ENCODE measurements around the gene GALNS.
"Not testable (repeated sequence)": the region's sequence is repeated elsewhere in the genome, so short reads cannot be mapped to it uniquely, and the experiment has no call there.

GALNS gene

DNA sequence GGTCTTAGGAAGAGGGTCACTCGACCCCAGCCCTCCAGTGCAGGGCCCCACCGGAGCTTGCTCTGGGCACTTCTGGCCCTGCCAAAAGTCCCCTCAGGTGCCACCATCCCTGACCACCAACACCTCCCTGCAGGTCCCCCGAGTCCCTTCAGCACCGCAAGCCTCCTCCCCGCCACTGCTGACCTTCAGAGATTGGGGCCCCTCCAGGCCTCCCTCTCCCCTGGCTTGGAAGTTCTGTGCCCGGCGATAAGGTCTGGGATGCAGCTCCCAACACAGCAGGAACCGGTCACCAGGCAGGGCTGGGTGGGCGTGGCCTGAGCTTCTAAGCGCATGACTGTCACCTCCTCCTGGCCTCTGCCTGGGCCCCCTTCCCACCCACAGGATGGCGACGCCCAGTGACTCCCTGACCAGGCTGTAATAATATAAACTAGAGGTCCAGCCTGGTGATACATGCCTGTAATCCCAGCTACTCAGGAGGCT, 82.9 kb downstream of the GALNS start:
- Histone ChIP-seq H3K4me1 (ENCODE audit: control extremely low read depth in 1 of 4, control insufficient read depth in 4 of 4, insufficient read depth in 4 of 4, low read length in 3 of 4) (peaks cover 0 to 86% (median 82%) of the 10 kb centered on the region in 4 experiments), H3K27ac (ENCODE audit: insufficient read depth in 1 of 2, low read depth in 1 of 2, low read length in 2 of 2, poor library complexity in 1 of 2, severe bottlenecking in 2 of 2) (peak overlapping the region in 1 of 2 experiments; percentile 73), H3K9me3 (ENCODE audit: control extremely low read depth in 1 of 5, control insufficient read depth in 4 of 5, insufficient read depth in 2 of 5, low read depth in 1 of 5, low read length in 4 of 5) (no peaks in the 10 kb centered on the region), H3K36me3 (ENCODE audit: control insufficient read depth in 4 of 4, insufficient read depth in 4 of 4, low read length in 3 of 4) (peaks cover 0 to 37% (median 5%) of the 10 kb centered on the region in 4 experiments), H3K4me3 (ENCODE audit: control insufficient read depth in 1 of 7, extremely low read depth in 1 of 7, insufficient read depth in 4 of 7, low read depth in 2 of 7, low read length in 6 of 7) (peak overlapping the region in 1 of 7 experiments; percentile 24), H3K27me3 (replicated peaks in 2 of 5; ENCODE audit: control insufficient read depth in 4 of 5, insufficient read depth in 5 of 5, low read length in 4 of 5) (no peaks in the 10 kb centered on the region)
- no peak for DNase-seq
- 60% methylated on average over 10 of the region's 12 CpGs for WGBS (ENCODE audit: insufficient coverage)
- CTCF ChIA-PET: interaction anchor here (0.6 to 5.4 kb wide), 7 partner anchors 8 to 482 kb away, joined by 3 to 31 read pairs (median 4); no protein-coding TSS in a partner anchor
- POLR2A ChIA-PET: interaction anchor here (0.6 kb wide), 1 partner anchor 96 kb away, joined by 5 read pairs; no protein-coding TSS in a partner anchor

DNA sequence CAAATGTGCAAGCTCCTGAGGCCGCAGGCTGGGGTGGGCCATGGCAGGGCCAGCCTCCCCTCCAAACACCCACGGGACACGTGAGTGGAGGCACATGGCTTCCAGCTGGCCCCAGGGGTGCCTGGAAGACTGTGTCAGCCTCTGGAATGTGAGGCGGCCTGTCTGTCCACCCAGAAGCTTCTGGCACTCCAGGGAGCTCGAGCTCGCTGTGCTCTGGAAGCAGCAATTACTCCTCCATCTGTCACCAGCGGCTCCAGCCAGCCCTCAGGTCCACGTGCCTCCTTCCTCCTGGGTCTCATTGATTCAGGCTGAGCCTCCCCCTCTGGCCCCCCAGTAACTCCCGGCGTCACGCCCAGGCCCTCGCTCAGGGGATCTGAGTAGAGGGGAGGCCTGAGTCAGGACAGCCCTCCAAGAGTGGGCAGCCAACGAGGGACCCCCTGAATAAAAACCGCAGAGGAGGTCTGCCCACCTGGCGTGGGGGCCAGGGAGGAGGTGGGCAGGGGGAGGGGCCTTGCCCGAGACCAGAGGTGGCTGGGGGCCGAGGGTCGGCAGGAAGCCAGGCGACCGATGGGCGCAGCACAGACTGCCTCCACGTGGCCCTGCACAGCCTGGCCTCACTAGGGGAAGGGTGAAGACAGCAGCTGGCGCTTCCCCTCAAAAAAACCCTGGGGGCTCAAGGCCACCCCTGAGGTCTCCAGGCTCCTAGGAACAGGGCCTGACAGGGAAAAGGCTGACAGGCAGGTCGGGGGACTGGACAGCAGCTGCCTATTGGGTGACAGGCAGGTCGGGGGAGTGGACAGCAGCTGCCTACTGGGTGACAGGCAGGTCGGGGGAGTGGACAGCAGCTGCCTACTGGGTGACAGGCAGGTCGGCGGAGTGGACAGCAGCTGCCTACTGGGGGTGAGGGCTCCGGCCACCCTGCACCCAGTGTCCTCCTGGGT, 83.6 kb downstream of the GALNS start:
- H3K27me3 ChIP-seq (replicated peaks in 2 of 5; ENCODE audit: control insufficient read depth in 4 of 5, insufficient read depth in 5 of 5, low read length in 4 of 5): no peaks in the 10 kb centered on the region
- peak overlapping the region in 2 of 7 experiments; percentile 24 to 42 for H3K4me3 ChIP-seq (ENCODE audit: control insufficient read depth in 1 of 7, extremely low read depth in 1 of 7, insufficient read depth in 4 of 7, low read depth in 2 of 7, low read length in 6 of 7)
- H3K27ac ChIP-seq (ENCODE audit: insufficient read depth in 1 of 2, low read depth in 1 of 2, low read length in 2 of 2, poor library complexity in 1 of 2, severe bottlenecking in 2 of 2): peak overlapping the region in 1 of 2 experiments; percentile 73
- WGBS (ENCODE audit: insufficient coverage): 43% methylated on average over 25 of the region's 29 CpGs
- ChIA-PET CTCF (interaction anchor here (0.7 to 5.4 kb wide), 8 partner anchors 9 to 40 kb away, joined by 3 to 31 read pairs (median 5); no protein-coding TSS in a partner anchor), POLR2A (interaction anchor here (0.6 to 0.7 kb wide), 2 partner anchors 9 kb away, joined by 3 to 5 read pairs; no protein-coding TSS in a partner anchor)
- peaks cover 0 to 86% (median 81%) of the 10 kb centered on the region in 4 experiments for H3K4me1 ChIP-seq (ENCODE audit: control extremely low read depth in 1 of 4, control insufficient read depth in 4 of 4, insufficient read depth in 4 of 4, low read length in 3 of 4)
- H3K36me3 ChIP-seq (ENCODE audit: control insufficient read depth in 4 of 4, insufficient read depth in 4 of 4, low read length in 3 of 4): peaks cover 0 to 37% (median 5%) of the 10 kb centered on the region in 4 experiments
- peak in 1 of 3 donors; percentile 27 for DNase-seq
- no peaks in the 10 kb centered on the region for H3K9me3 ChIP-seq (ENCODE audit: control extremely low read depth in 1 of 5, control insufficient read depth in 4 of 5, insufficient read depth in 2 of 5, low read depth in 1 of 5, low read length in 4 of 5)

DNA sequence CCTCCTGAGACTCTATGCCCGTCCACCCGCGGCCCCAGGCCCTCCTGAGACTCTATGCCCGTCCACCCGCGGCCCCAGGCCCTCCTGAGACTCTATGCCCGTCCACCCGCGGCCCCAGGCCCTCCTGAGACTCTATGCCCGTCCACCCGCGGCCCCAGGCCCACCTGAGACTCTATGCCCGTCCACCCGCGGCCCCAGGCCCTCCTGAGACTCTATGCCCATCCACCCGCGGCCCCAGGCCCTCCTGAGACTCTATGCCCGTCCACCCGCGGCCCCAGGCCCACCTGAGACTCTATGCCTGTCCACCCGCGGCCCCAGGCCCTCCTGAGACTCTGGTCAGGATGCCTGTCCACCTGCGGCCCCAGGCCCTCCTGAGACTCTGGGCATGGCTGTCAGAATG, 85.0 kb downstream of the GALNS start:
- POLR2A ChIA-PET: interaction anchor here (1.5 to 2.0 kb wide), 3 partner anchors 9 to 19 kb away, joined by 4 to 15 read pairs (median 4); partner anchors contain the start of gene PIEZO1
- not testable (repeated sequence) for H3K27me3 ChIP-seq (replicated peaks in 2 of 5; ENCODE audit: control insufficient read depth in 4 of 5, insufficient read depth in 5 of 5, low read length in 4 of 5); H3K9me3 ChIP-seq (ENCODE audit: control extremely low read depth in 1 of 5, control insufficient read depth in 4 of 5, insufficient read depth in 2 of 5, low read depth in 1 of 5, low read length in 4 of 5); H3K4me3 ChIP-seq (ENCODE audit: control insufficient read depth in 1 of 7, extremely low read depth in 1 of 7, insufficient read depth in 4 of 7, low read depth in 2 of 7, low read length in 6 of 7); DNase-seq
- 93% methylated on average over 14 of the region's 23 CpGs for WGBS (ENCODE audit: insufficient coverage)
- Histone ChIP-seq H3K27ac (ENCODE audit: insufficient read depth in 1 of 2, low read depth in 1 of 2, low read length in 2 of 2, poor library complexity in 1 of 2, severe bottlenecking in 2 of 2) (peak overlapping the region; percentile 33 to 73), H3K36me3 (ENCODE audit: control insufficient read depth in 4 of 4, insufficient read depth in 4 of 4, low read length in 3 of 4) (peaks cover 0 to 32% (median 2%) of the 10 kb centered on the region in 4 experiments), H3K4me1 (ENCODE audit: control extremely low read depth in 1 of 4, control insufficient read depth in 4 of 4, insufficient read depth in 4 of 4, low read length in 3 of 4) (peaks cover 0 to 88% (median 81%) of the 10 kb centered on the region in 4 experiments)
- CTCF ChIA-PET: interaction anchor here (0.8 to 5.4 kb wide), 10 partner anchors 9 to 75 kb away, joined by 3 to 31 read pairs (median 4); no protein-coding TSS in a partner anchor

GRCh38 chr16:88771294-88771772, 85.4 kb downstream of the GALNS start:
- Histone ChIP-seq H3K27ac (ENCODE audit: insufficient read depth in 1 of 2, low read depth in 1 of 2, low read length in 2 of 2, poor library complexity in 1 of 2, severe bottlenecking in 2 of 2) (peak overlapping the region; percentile 33 to 87), H3K27me3 (replicated peaks in 2 of 5; ENCODE audit: control insufficient read depth in 4 of 5, insufficient read depth in 5 of 5, low read length in 4 of 5) (no peaks in the 10 kb centered on the region), H3K36me3 (ENCODE audit: control insufficient read depth in 4 of 4, insufficient read depth in 4 of 4, low read length in 3 of 4) (peaks cover 0 to 29% (median under 1%) of the 10 kb centered on the region in 4 experiments), H3K9me3 (ENCODE audit: control extremely low read depth in 1 of 5, control insufficient read depth in 4 of 5, insufficient read depth in 2 of 5, low read depth in 1 of 5, low read length in 4 of 5) (no peaks in the 10 kb centered on the region), H3K4me3 (ENCODE audit: control insufficient read depth in 1 of 7, extremely low read depth in 1 of 7, insufficient read depth in 4 of 7, low read depth in 2 of 7, low read length in 6 of 7) (peak overlapping the region in 4 of 7 experiments; percentile 24 to 46 (median 45)), H3K4me1 (ENCODE audit: control extremely low read depth in 1 of 4, control insufficient read depth in 4 of 4, insufficient read depth in 4 of 4, low read length in 3 of 4) (peaks cover 0 to 84% (median 81%) of the 10 kb centered on the region in 4 experiments)
- no peak for DNase-seq
- CTCF ChIA-PET: interaction anchor here (0.9 to 5.4 kb wide), 14 partner anchors 8 to 75 kb away, joined by 3 to 31 read pairs (median 4); no protein-coding TSS in a partner anchor
- POLR2A ChIA-PET: interaction anchor here (0.9 to 2.0 kb wide), 6 partner anchors 10 to 28 kb away, joined by 3 to 15 read pairs (median 4); partner anchors contain the start of gene PIEZO1
- WGBS (ENCODE audit: insufficient coverage): 31% methylated on average over 11 of the region's 19 CpGs

DNA sequence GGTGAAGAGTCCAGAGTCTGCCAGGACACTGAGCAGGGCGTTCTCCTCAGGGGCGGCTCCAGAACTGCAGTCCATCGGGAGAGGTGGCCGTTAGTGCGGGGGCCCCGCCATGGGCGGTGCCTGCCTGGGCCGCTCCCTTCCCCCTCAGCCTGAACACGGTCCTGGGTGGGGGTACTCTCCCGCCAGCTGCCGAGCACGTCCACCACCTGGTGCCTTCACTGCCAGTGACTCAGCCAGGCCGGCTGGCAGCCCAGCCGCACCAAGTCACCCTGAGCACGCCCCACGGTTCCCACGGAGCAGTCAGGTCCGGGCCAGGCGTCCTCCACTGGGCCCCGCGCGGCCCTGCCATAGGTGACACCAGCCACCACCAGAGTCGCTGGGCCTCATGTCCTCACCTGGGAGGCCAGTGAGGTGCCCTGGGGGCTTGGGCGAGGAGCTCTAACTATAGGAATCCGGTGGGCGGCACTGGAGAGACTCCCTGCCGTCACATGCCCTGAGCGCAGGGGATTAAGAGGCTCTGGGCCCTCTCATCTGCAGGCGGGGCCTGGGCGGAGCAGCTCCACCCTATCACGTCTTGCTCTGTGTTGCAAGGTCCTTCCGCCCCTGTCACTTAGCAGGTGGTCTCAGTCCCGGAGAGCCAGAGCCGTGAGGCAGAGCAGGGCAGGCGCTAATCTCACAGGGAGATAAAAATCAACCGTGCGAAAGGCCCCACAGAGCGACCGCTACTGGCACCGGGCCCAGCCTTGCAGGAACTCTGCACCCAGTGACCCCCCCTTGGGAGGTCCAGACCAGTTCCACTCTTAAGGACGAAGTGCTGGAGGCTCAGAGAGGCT, 86.1 kb downstream of the GALNS start:
- peak; percentile 95 to 99 (median 98) for DNase-seq
- 16% methylated on average over 38 of the region's 41 CpGs for WGBS (ENCODE audit: insufficient coverage)
- Histone ChIP-seq H3K27ac (ENCODE audit: insufficient read depth in 1 of 2, low read depth in 1 of 2, low read length in 2 of 2, poor library complexity in 1 of 2, severe bottlenecking in 2 of 2) (peak overlapping the region; percentile 72 to 87), H3K27me3 (replicated peaks in 2 of 5; ENCODE audit: control insufficient read depth in 4 of 5, insufficient read depth in 5 of 5, low read length in 4 of 5) (no peaks in the 10 kb centered on the region), H3K4me1 (ENCODE audit: control extremely low read depth in 1 of 4, control insufficient read depth in 4 of 4, insufficient read depth in 4 of 4, low read length in 3 of 4) (peaks cover 0 to 82% (median 81%) of the 10 kb centered on the region in 4 experiments), H3K9me3 (ENCODE audit: control extremely low read depth in 1 of 5, control insufficient read depth in 4 of 5, insufficient read depth in 2 of 5, low read depth in 1 of 5, low read length in 4 of 5) (no peaks in the 10 kb centered on the region), H3K4me3 (ENCODE audit: control insufficient read depth in 1 of 7, extremely low read depth in 1 of 7, insufficient read depth in 4 of 7, low read depth in 2 of 7, low read length in 6 of 7) (peak overlapping the region in 4 of 7 experiments; percentile 24 to 54 (median 46)), H3K36me3 (ENCODE audit: control insufficient read depth in 4 of 4, insufficient read depth in 4 of 4, low read length in 3 of 4) (peaks cover 0 to 34% (median 3%) of the 10 kb centered on the region in 4 experiments)
- CTCF ChIA-PET: interaction anchor here (0.6 to 5.4 kb wide), 14 partner anchors 10 to 74 kb away, joined by 3 to 31 read pairs (median 4); no protein-coding TSS in a partner anchor
- POLR2A ChIA-PET: interaction anchor here (0.7 to 2.0 kb wide), 8 partner anchors 10 to 29 kb away, joined by 3 to 15 read pairs (median 4); partner anchors contain the start of gene PIEZO1

Data from common myeloid progenitor, CD34-positive (primary cell).